Prostate gland (tissue), 2 donors: ENCODE data around the gene SLC25A5. TPM values are rescaled to one million over a fixed set of nuclear protein-coding genes. Genes with fewer than 3 reads are reported as not detected.

Source experiments
- DNase-seq: peaks from one replicate; pipeline ENCODE4 v3.0.0-alpha.2; 2019; ENCODE audit warnings: low spot score
- H3K27ac ChIP-seq, 2 donors: fragments of 200-600 bp; sonication (generic); 2 replicates each; pipeline ENCODE4 v1.5.1; 2017 to 2019
- H3K27me3 ChIP-seq: fragments of 200-600 bp; sonication (generic); replicated peaks from 2 replicates; pipeline ENCODE4 v1.5.1; 2019; ENCODE audit not compliant: insufficient read depth
- H3K36me3 ChIP-seq, 2 donors: fragments of 200-600 bp; sonication (generic); 1 replicate in 1 of 2; 2 replicates in 1 of 2; pipeline versions ENCODE4 v1.5.1 to v1.8.1; 2017 to 2019
- H3K4me1 ChIP-seq: fragments of 200-600 bp; sonication (generic); replicated peaks from 2 replicates; pipeline ENCODE4 v1.5.1; 2019
- H3K4me3 ChIP-seq, 2 donors: fragments of 200-600 bp; sonication (generic); 2 replicates each; pipeline ENCODE4 v1.5.1; 2017 to 2019
- H3K9me3 ChIP-seq: fragments of 200-600 bp; sonication (generic); 2 replicates; pipeline ENCODE4 v1.5.1; 2017
- POLR2A ChIP-seq: fragments of 450-650 bp; IDR thresholded peaks from one replicate; pipeline ENCODE4 v1.6.1; 2016; ENCODE audit warnings: antibody characterized with exemption, mild to moderate bottlenecking
- POLR2AphosphoS5 ChIP-seq: sonication (generic); formaldehyde crosslinking; IDR thresholded peaks from one replicate; pipeline ENCODE4 v1.6.1; 2017; ENCODE audit warnings: antibody characterized with exemption
- WGBS: methylation state at CpG from one replicate; pipeline ENCODE4 v1.1.5; 2018; 5-methylcytosine and 5-hydroxymethylcytosine counted together
- intact Hi-C: fragments of 100-400 bp; cut with DNase I; formaldehyde crosslinking; loops from one replicate; pipeline ENCODE4 v1.14.2; 2022
- total RNA-seq, 2 donors: library from RNA; depleted of rRNA; stranded (reverse); fragments of >200 nt; gene quantifications; one replicate each; pipeline ENCODE4 v1.1.0, GENCODE V29; 2016
- TF ChIP-seq, protein P1 (sequence below), 4 experiments: fragments of 200-600 bp in 2 of 4; fragments of 450-650 bp in 2 of 4; sonication (generic) in 2 of 4; IDR thresholded peaks; 1 replicate in 3 of 4; 2 replicates in 1 of 4; pipeline ENCODE4 v1.5.1; 2016 to 2019; ENCODE audit warnings: antibody characterized with exemption in 4 of 4, mild to moderate bottlenecking in 2 of 4, moderate library complexity in 2 of 4

SLC25A5 gene
- total RNA-seq, 2 donors from 2014 or later = 230 to 237 TPM

DNA sequence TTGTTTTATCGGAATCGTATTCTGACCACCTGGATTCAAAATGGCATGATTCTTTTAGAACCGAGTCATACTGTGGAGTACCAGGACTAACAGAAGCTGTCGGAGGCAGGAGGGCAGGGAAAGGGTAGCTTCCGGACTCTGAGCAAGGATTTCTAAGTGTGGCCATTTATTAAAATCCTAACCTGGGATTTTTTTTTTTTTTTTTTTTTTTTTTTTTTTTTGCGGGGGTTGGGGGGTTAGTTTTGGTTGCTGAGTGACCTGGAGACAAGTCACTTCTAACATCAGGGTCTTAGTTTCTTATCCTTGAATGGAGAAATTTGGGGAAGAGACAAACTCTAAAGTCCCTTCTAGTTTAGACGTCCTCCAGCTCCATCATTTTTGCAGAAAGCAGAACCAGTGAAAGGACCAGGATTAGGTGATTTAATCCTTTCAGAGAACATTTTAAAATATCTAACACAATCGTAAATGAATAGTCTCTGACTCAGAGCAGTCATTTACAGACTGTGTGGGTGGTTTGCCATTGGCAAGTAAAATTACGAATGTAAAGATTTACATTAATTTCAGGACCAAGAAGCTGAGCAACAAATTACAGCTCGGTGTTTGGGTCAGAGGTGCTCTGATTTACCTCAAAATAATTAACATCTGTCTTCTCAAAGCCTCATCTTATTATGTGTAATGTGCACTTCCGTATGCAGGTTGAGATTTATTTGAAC is 7.3 kb downstream of the SLC25A5 start:
- no peaks in the 10 kb centered on the region for H3K36me3 ChIP-seq
- no peaks in the 10 kb centered on the region for H3K27me3 ChIP-seq
- no peak overlapping the region for H3K27ac ChIP-seq
- TF ChIP-seq, protein P1, sequence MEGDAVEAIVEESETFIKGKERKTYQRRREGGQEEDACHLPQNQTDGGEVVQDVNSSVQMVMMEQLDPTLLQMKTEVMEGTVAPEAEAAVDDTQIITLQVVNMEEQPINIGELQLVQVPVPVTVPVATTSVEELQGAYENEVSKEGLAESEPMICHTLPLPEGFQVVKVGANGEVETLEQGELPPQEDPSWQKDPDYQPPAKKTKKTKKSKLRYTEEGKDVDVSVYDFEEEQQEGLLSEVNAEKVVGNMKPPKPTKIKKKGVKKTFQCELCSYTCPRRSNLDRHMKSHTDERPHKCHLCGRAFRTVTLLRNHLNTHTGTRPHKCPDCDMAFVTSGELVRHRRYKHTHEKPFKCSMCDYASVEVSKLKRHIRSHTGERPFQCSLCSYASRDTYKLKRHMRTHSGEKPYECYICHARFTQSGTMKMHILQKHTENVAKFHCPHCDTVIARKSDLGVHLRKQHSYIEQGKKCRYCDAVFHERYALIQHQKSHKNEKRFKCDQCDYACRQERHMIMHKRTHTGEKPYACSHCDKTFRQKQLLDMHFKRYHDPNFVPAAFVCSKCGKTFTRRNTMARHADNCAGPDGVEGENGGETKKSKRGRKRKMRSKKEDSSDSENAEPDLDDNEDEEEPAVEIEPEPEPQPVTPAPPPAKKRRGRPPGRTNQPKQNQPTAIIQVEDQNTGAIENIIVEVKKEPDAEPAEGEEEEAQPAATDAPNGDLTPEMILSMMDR (IDR thresholded peaks at IDR 0.05) = no peak
- no peak for TF ChIP-seq POLR2A
- H3K9me3 ChIP-seq = no peaks in the 10 kb centered on the region
- 59% methylated on average over 11 of the region's 11 CpGs for WGBS
- H3K4me3 ChIP-seq = no peak overlapping the region
- no peaks in the 10 kb centered on the region for H3K4me1 ChIP-seq
- DNase-seq = no peak
- intact Hi-C loops = no loop called here

DNA sequence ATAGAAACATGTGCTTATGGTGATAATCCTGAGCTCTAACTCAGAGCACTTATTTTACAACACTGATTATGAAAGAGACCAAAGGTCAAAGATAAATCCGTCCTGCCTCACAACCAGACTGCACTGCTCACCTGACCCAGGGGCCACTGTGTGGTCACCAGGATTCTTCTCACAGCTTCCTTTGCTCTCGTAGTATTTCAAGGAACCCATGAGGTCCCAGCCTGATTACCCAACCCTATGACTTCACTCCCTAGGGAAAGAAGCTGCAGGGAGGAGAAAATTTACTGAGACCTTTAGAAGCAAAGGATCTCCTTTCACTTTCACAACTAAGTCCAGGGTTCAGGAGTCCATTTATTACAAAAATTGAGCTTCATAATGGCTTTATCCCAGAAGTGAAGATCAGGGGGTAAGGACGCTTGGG is 9.6 kb downstream of the SLC25A5 start:
- TF ChIP-seq, protein P1 (IDR thresholded peaks at IDR 0.05) = no peak
- TF ChIP-seq POLR2A (no peak), POLR2AphosphoS5 (no peak)
- intact Hi-C loops = no loop called here
- 76% methylated on average over 3 of the region's 3 CpGs for whole genome bisulfite sequencing
- Histone ChIP-seq H3K36me3 (no peaks in the 10 kb centered on the region), H3K27me3 (no peaks in the 10 kb centered on the region), H3K9me3 (no peaks in the 10 kb centered on the region), H3K4me1 (no peaks in the 10 kb centered on the region), H3K27ac (no peak overlapping the region), H3K4me3 (no peak overlapping the region)
- DNase-seq = no peak

DNA sequence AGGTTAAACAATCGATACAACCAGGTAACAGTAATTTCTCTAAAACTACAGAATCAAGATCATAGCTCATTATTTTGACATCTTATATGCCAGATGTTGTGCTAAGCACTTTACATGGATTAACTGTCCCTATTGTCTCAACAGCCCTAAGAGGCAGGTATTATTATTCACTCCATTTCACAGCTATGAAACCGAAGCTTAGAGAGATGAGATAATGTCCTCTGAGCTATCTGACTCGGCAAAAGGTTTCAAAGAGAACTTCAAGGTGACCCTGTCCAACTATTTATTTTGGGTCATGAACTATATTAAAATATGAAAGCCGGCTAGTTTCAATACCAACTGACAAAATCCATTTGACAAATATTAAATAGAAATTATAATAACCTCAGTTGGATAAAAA is 10.3 kb downstream of the SLC25A5 start:
- Histone ChIP-seq H3K4me1 (no peaks in the 10 kb centered on the region), H3K36me3 (no peaks in the 10 kb centered on the region), H3K27ac (no peak overlapping the region), H3K27me3 (no peaks in the 10 kb centered on the region), H3K4me3 (no peak overlapping the region), H3K9me3 (no peaks in the 10 kb centered on the region)
- no peak for TF ChIP-seq POLR2A
- TF ChIP-seq POLR2AphosphoS5 = no peak
- TF ChIP-seq, protein P1 (IDR thresholded peaks at IDR 0.05) = no peak
- DNase-seq = no peak
- 83% methylated on average over 4 of the region's 4 CpGs for WGBS
- intact Hi-C loops = no loop called here

DNA sequence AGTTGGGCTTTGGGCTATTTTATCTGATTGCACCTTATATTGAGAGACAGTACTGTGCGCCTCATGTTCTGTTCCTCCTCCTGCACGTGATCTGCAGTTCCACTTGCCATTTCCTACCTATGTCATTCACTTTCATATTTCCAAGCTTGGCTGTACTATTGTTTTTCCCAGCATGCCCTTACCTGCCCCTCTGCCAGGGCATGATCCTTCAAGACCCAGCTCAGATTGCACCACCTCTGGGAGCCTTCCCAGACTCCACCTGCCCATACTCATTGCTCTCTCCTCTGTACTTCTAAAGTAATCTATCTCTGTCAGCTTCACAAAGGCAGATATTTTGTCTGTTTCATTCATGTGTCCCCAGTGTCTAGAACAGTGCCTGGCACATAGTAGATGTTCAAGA is 11.6 kb downstream of the SLC25A5 start:
- intact Hi-C loops = no loop called here
- no peak overlapping the region for H3K4me3 ChIP-seq
- no peak overlapping the region for H3K27ac ChIP-seq
- H3K4me1 ChIP-seq = no peaks in the 10 kb centered on the region
- no peak for DNase-seq
- TF ChIP-seq POLR2A (no peak), POLR2AphosphoS5 (no peak)
- TF ChIP-seq, protein P1 (IDR thresholded peaks at IDR 0.05) = no peak
- 50% methylated on average over 2 of the region's 2 CpGs for WGBS
- H3K9me3 ChIP-seq = no peaks in the 10 kb centered on the region
- H3K27me3 ChIP-seq = no peaks in the 10 kb centered on the region
- H3K36me3 ChIP-seq = no peaks in the 10 kb centered on the region

DNA sequence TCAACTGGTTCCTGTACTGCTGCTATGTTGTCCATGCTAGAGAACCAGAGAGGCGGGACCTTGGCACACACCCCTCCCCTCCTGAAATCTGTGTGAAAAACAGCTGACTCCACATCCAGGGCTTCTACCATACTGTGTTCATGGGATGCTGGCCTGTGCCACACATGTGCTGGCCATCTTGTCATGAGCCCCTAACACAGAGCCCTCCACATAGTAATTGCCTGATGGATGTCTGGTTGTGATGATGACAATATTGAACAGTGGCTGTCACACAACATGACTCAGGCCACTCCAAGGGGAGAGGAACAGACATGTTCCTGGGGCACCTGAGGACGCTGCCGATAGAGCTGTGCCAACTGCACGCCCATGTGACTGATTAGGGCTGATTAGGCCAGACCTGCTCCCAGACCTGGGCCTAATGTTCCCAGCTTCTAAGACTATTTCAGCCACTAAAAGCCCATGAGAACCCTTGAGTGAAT is 13.1 kb downstream of the SLC25A5 start:
- no peak for TF ChIP-seq POLR2AphosphoS5
- TF ChIP-seq, protein P1 (IDR thresholded peaks at IDR 0.05) = no peak
- TF ChIP-seq POLR2A = no peak
- H3K27ac ChIP-seq = no peak overlapping the region
- no peak for DNase-seq

More for the DNA sequence above, 13.1 kb downstream of the SLC25A5 start:
- intact Hi-C loops = no loop called here
- no peaks in the 10 kb centered on the region for H3K36me3 ChIP-seq
- no peaks in the 10 kb centered on the region for H3K4me1 ChIP-seq
- WGBS = 61% methylated on average over 4 of the region's 4 CpGs
- H3K9me3 ChIP-seq = no peaks in the 10 kb centered on the region
- no peak overlapping the region for H3K4me3 ChIP-seq
- H3K27me3 ChIP-seq = no peaks in the 10 kb centered on the region
